ENCODE data around the gene FAF1.

FAF1 gene

DNA sequence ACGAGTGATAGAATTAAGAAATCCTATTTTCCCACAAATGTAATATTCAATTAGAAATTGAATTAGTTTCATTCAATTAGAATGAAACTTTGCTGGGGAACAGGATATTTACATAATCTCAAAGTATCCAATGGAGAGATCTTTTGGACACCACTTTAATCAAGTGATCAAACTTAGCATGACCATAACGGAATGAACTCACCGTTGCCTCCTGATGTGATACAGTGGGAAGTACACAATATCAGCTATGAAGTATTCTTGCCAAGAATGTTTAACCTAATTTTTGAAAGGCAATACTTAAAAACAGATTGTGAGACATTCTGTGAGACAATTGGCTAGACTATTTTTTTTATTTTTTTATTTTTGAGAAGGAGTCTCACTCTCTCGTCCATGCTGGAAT, 26.6 kb upstream of the FAF1 start:
- no peak for DNase-seq (ENCODE audit: extremely low spot score)
- ChIA-PET CTCF (interaction anchor here (3.0 kb wide), 1 partner anchor 9 kb away, joined by 9 read pairs; no protein-coding TSS in a partner anchor), POLR2A (no interaction called here)
- TF ChIP-seq, protein P1, sequence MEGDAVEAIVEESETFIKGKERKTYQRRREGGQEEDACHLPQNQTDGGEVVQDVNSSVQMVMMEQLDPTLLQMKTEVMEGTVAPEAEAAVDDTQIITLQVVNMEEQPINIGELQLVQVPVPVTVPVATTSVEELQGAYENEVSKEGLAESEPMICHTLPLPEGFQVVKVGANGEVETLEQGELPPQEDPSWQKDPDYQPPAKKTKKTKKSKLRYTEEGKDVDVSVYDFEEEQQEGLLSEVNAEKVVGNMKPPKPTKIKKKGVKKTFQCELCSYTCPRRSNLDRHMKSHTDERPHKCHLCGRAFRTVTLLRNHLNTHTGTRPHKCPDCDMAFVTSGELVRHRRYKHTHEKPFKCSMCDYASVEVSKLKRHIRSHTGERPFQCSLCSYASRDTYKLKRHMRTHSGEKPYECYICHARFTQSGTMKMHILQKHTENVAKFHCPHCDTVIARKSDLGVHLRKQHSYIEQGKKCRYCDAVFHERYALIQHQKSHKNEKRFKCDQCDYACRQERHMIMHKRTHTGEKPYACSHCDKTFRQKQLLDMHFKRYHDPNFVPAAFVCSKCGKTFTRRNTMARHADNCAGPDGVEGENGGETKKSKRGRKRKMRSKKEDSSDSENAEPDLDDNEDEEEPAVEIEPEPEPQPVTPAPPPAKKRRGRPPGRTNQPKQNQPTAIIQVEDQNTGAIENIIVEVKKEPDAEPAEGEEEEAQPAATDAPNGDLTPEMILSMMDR (IDR thresholded peaks at IDR 0.05; ENCODE audit: control extremely low read depth, extremely low read depth, low read depth, missing control alignments) = no peak

DNA sequence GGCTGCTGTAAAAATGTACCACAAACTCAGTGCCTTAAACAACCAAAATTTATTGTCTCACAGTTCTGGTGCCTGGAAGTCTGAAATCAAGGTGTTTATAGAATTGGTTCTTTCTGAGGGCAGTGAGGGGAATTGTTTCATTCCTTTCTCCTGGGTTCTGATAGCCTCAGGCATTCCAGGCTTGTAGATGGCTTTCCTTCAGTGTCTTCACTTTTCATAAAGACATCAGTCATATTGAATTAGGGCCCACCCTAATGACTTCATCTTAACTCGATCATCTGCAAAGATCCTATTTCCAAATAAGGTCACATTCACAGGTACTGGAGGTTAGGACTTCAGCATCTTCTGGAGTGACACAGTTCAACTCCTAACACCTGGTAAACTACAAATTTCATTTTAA, 25.0 kb upstream of the FAF1 start:
- DNase-seq (ENCODE audit: extremely low spot score) = no peak
- POLR2A ChIA-PET = no interaction called here
- CTCF ChIA-PET = interaction anchor here (3.0 kb wide), 1 partner anchor 8 kb away, joined by 9 read pairs; no protein-coding TSS in a partner anchor
- TF ChIP-seq, protein P1 (IDR thresholded peaks at IDR 0.05; ENCODE audit: control extremely low read depth, extremely low read depth, low read depth, missing control alignments) = no peak

DNA sequence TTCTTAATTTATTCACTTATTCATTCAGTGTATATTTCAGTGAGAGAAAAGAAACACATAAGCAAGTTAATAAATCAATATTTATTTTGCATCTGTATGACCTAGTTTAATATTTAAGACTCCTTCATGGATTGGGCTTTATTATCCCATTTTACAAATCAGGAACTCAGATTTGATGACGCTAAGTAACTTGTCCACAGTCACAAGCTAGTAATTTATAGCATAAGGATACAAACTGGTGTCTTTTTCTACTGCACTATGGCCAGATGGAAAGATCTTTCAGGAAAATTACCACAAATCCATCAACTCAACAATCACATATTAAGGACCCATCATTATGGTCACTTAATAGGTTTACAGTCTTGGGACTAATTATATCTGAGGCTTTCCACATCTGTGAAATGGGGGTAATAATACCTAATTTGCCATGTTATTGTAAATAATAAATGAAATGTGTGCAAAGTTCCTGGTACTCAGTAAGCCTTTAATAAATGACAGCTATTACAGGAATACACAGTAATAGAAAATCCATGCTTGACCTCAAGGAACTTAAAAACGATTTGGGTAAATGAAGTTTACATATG, 23.2 kb upstream of the FAF1 start:
- POLR2A ChIA-PET = no interaction called here
- CTCF ChIA-PET = interaction anchor here (1.0 to 2.7 kb wide), 2 partner anchors 14 to 55 kb away, joined by 3 to 8 read pairs; partner anchors contain the start of gene CDKN2C
- TF ChIP-seq, protein P1 (IDR thresholded peaks at IDR 0.05; ENCODE audit: control extremely low read depth, extremely low read depth, low read depth, missing control alignments) = no peak
- DNase-seq (ENCODE audit: extremely low spot score) = no peak

DNA sequence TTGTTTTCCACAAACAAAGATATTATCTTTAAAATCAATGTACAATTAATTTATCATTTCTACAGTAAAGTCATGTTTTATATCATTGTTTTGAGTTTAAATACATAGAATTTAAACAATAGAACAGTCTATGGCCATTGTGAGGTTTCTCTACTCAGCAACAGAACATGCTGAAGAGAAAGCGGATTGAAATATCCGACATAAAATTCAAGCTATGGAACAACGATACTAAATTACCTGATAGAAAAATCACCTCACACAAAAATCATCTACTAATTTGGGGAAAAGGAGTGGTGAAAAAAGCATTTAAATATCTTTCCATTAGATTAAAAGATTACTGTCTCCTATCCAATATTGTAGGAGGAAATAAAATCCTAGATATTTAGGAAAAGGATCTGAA, 22.5 kb upstream of the FAF1 start:
- ChIA-PET CTCF (interaction anchor here (1.0 to 2.7 kb wide), 2 partner anchors 13 to 54 kb away, joined by 3 to 8 read pairs; partner anchors contain the start of gene CDKN2C), POLR2A (no interaction called here)
- no peak for DNase-seq (ENCODE audit: extremely low spot score)
- TF ChIP-seq, protein P1 (IDR thresholded peaks at IDR 0.05; ENCODE audit: control extremely low read depth, extremely low read depth, low read depth, missing control alignments) = no peak

DNA sequence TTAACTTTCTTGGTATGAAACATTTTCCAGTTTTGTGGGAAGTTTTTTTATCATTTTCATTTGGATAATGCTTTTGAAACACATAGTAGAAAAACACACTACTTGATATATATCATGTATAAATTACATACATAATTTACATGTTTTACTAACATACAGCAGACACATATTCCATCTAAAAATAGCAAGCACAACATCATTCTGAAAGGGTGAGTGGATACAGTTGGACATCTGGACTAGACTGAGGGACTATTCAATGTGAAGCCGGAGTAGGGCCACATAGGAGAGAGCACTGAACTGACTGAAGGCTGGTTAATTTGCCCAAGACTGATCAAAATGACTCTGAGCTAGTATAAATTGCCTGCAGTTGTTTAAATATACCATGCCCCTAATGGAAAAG, 21.7 kb upstream of the FAF1 start:
- TF ChIP-seq, protein P1 (IDR thresholded peaks at IDR 0.05; ENCODE audit: control extremely low read depth, extremely low read depth, low read depth, missing control alignments) = no peak
- POLR2A ChIA-PET = no interaction called here
- CTCF ChIA-PET = interaction anchor here (2.7 kb wide), 1 partner anchor 12 kb away, joined by 8 read pairs; the partner anchor contains the start of gene CDKN2C
- no peak for DNase-seq (ENCODE audit: extremely low spot score)

- ChIA-PET CTCF (no interaction called here), POLR2A (no interaction called here)
- TF ChIP-seq, protein P1 (IDR thresholded peaks at IDR 0.05; ENCODE audit: control extremely low read depth, extremely low read depth, low read depth, missing control alignments) = no peak
- DNase-seq (ENCODE audit: extremely low spot score) = no peak
Observed at GRCh38 chr1:50980505-50980904, 20.4 kb upstream of the FAF1 start.

Data from GM10248 (cell line).